C4-2B (cell line): Measurements from ENCODE around the gene SEMA3F.

Source experiments
- H3K27ac ChIP-seq: fragments of 450-650 bp; 2 replicates; pipeline ENCODE4 v1.5.1; 2017
- ZFX ChIP-seq: fragments of 450-650 bp; IDR thresholded peaks from 2 replicates; pipeline ENCODE4 v1.6.1; 2017
- TF ChIP-seq, protein P1 (sequence below): fragments of 450-650 bp; conservative IDR thresholded peaks from 2 replicates; pipeline ENCODE4 v1.5.1; 2017; ENCODE audit warnings: mild to moderate bottlenecking

Gene SEMA3F

GRCh38 chr3:50172626-50173220 is 17.6 kb downstream of the SEMA3F start:
- TF ChIP-seq ZFX = no peak
- TF ChIP-seq, protein P1, sequence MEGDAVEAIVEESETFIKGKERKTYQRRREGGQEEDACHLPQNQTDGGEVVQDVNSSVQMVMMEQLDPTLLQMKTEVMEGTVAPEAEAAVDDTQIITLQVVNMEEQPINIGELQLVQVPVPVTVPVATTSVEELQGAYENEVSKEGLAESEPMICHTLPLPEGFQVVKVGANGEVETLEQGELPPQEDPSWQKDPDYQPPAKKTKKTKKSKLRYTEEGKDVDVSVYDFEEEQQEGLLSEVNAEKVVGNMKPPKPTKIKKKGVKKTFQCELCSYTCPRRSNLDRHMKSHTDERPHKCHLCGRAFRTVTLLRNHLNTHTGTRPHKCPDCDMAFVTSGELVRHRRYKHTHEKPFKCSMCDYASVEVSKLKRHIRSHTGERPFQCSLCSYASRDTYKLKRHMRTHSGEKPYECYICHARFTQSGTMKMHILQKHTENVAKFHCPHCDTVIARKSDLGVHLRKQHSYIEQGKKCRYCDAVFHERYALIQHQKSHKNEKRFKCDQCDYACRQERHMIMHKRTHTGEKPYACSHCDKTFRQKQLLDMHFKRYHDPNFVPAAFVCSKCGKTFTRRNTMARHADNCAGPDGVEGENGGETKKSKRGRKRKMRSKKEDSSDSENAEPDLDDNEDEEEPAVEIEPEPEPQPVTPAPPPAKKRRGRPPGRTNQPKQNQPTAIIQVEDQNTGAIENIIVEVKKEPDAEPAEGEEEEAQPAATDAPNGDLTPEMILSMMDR = no peak
- H3K27ac ChIP-seq = no peak overlapping the region

GRCh38 chr3:50173685-50174516 is 18.8 kb downstream of the SEMA3F start:
- TF ChIP-seq, protein P1 = no peak
- no peak for TF ChIP-seq ZFX
- no peak overlapping the region for H3K27ac ChIP-seq

GRCh38 chr3:50174517-50174895 is 19.4 kb downstream of the SEMA3F start:
- no peak overlapping the region for H3K27ac ChIP-seq
- TF ChIP-seq ZFX = no peak
- TF ChIP-seq, protein P1 = no peak

- no peak overlapping the region for H3K27ac ChIP-seq
These were observed 19.9 kb downstream of the SEMA3F start for GRCh38 chr3:50174947-50175524.

GRCh38 chr3:50177346-50177745 is 22.2 kb downstream of the SEMA3F start:
- no peak overlapping the region for H3K27ac ChIP-seq
- TF ChIP-seq, protein P1 = no peak
- no peak for TF ChIP-seq ZFX

More at GRCh38 chr3:50174947-50175524, 19.9 kb downstream of the SEMA3F start:
- TF ChIP-seq, protein P1 = no peak
- no peak for TF ChIP-seq ZFX

GRCh38 chr3:50179710-50180109 is 24.6 kb downstream of the SEMA3F start:
- H3K27ac ChIP-seq = no peak overlapping the region
- TF ChIP-seq ZFX = no peak
- TF ChIP-seq, protein P1 = no peak

DNA sequence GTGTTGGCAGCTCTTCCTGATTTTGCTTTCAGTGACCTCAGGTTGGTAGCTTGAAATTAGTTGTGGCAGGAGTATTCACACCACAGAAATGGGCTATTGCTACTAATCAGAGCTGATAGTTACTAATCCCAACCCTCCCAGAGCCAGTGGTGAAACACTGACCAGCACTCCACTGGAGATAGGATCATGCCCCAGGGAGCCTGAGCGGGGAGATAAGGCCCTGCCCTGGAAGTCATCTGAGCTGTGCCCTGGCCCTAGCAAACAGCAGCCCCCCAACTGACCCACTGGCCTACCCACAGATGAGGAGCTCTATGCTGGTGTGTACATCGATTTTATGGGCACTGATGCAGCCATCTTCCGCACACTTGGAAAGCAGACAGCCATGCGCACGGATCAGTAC is 26.9 kb downstream of the SEMA3F start:
- H3K27ac ChIP-seq = no peak overlapping the region
- no peak for TF ChIP-seq ZFX
- TF ChIP-seq, protein P1 = no peak
